ENCODE results near the gene GUCY1A1. TPM values are rescaled to one million over a fixed set of nuclear protein-coding genes. Genes with fewer than 3 reads are reported as not detected.

GUCY1A1 gene
- total RNA-seq, 1 experiment from 2014 or later: not detected

DNA sequence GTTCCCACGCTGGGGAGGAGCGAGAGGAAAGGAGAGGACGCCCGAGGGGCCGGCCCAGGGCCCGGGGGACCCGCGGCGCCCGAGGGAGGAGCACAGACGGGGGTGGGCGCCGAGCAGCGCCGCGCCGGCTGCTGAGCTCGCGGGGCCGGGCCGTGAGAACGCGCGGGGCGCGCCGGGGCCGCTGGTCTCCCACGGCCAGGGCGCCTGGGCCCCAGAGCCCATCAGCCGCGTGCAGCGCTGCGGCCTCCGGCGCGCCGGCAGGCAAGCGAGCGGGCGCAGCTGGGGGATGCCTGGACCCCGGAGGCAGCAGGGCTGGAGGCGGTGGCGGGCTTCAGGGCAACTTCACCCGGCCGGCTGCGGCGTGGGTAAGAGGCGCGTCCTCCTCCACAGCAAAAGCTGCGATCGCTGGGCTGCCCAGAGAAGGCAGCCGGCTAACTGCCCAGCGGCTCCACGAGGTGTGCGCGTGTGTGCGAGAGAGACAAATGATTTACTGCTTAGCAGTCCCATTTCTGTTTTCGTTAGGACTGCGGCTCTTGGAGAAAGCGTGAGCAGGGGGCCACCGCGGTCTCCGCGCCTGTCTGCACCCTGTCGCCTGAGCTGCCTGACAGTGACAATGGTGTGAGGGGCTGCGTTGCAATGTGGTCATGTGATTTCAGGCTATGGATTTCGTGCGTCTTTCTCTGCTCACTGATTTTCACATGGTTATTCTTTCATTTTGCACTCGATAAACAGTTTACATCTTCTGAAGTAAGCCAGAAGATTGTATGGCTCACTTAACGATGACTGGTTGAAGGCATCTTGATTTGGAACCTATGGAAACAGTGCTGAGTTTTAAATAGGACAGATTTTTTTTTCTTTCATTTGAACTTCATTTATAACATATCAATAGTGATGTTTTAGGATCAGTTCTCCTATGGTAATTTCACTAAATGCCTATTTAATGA, 1.2 kb downstream of the GUCY1A1 start:
- Histone ChIP-seq H3K27me3 (ENCODE audit: insufficient read depth, low read length) (no peaks in the 10 kb centered on the region), H3K27ac (ENCODE audit: low read depth, low read length) (no peak overlapping the region)
- POLR2A ChIA-PET: no interaction called here

More for the DNA sequence above, 1.2 kb downstream of the GUCY1A1 start:
- RAD21 ChIA-PET (ENCODE audit: low non-redundant PET in 1 of 2, low total read pairs in 2 of 2, uncharacterized antibody in 2 of 2, unreplicated experiment in 2 of 2): no interaction called here
- Histone ChIP-seq H3K9me3 (ENCODE audit: control insufficient read depth in 1 of 2, insufficient read depth in 1 of 2, low read depth in 1 of 2, low read length in 2 of 2) (no peaks in the 10 kb centered on the region), H3K4me3 (replicated peaks in 1 of 2; ENCODE audit: low read depth in 1 of 2, low read length in 2 of 2) (no peak overlapping the region), H4K20me1 (ENCODE audit: insufficient read depth) (no peaks in the 10 kb centered on the region), H3K9ac (ENCODE audit: low read length) (no peak overlapping the region), H3K4me1 (ENCODE audit: control insufficient read depth in 1 of 2, insufficient read depth in 2 of 2, low read length in 2 of 2) (no peaks in the 10 kb centered on the region), H3K36me3 (ENCODE audit: control insufficient read depth in 1 of 2, insufficient read depth in 2 of 2, low read length in 2 of 2) (no peaks in the 10 kb centered on the region), H3K9me2 (ENCODE audit: insufficient read depth) (no peaks in the 10 kb centered on the region; the same call in 1 of the 2 replicates), H3K4me2 (ENCODE audit: low read length) (no peak overlapping the region), H2AFZ (ENCODE audit: low read depth, low read length, poor library complexity, severe bottlenecking) (no peak overlapping the region), H3K79me2 (ENCODE audit: insufficient read depth, low read length) (no peaks in the 10 kb centered on the region)
- no peak for TF ChIP-seq EGR1 (IDR thresholded peaks at IDR 0.05; ENCODE audit: low read depth)
- no peak for TF ChIP-seq CEBPB (IDR thresholded peaks at IDR 0.05; ENCODE audit: low read depth)
- no peak for TF ChIP-seq ZNF274 (IDR thresholded peaks at IDR 0.05; ENCODE audit: low read depth, low read length)
- TF ChIP-seq JUND (IDR thresholded peaks at IDR 0.05): no peak
- no peak for TF ChIP-seq YY1 (IDR thresholded peaks at IDR 0.05; ENCODE audit: extremely low read depth, insufficient replicate concordance, low read depth, low read length)
- no peak for TF ChIP-seq ATF3 (IDR thresholded peaks at IDR 0.05)
- TF ChIP-seq, protein P1, sequence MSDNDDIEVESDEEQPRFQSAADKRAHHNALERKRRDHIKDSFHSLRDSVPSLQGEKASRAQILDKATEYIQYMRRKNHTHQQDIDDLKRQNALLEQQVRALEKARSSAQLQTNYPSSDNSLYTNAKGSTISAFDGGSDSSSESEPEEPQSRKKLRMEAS (IDR thresholded peaks at IDR 0.05): no peak
- no peak for TF ChIP-seq REST (IDR thresholded peaks at IDR 0.05; ENCODE audit: low read depth)
- no peak for TF ChIP-seq TCF7L2 (IDR thresholded peaks at IDR 0.05; ENCODE audit: borderline replicate concordance, extremely low read depth, insufficient read depth, insufficient read length)
- intact Hi-C loops (cut with micrococcal nuclease): no loop called here
- no TSS peak for BruUV-seq (replicated peaks)
- DNase-seq (ENCODE audit: low read depth, low spot score) (no peak), ATAC-seq (no peak)
- CTCF ChIA-PET: no interaction called here

Measured in HCT116 (cell line).